HCT116 (cell line): ENCODE measurements around the gene NPW.

Source experiments
- RAD21 ChIP-seq: IDR thresholded peaks from 2 replicates; pipeline ENCODE4 v1.6.1; 2012; ENCODE audit warnings: low read depth, mild to moderate bottlenecking
- YY1 ChIP-seq: IDR thresholded peaks from 2 replicates; pipeline ENCODE4 v1.6.1; 2011; ENCODE audit warnings: low read length, low read depth, moderate library complexity, mild to moderate bottlenecking; ENCODE audit not compliant: insufficient replicate concordance; ENCODE audit errors: extremely low read depth
- TF ChIP-seq, protein P1 (sequence below), 3 experiments: fragments of 200-600 bp in 1 of 3; sonication (generic) in 1 of 3; IDR thresholded peaks in 2 of 3; conservative IDR thresholded peaks in 1 of 3; 2 replicates each; pipeline ENCODE4 v1.5.1; 2012 to 2017; ENCODE audit warnings: low read depth in 2 of 3, low read length in 2 of 3, antibody characterized with exemption in 1 of 3, borderline replicate concordance in 1 of 3, control low read depth in 1 of 3, mild to moderate bottlenecking in 1 of 3, mixed read lengths in 1 of 3, mixed run types in 1 of 3, moderate library complexity in 1 of 3; ENCODE audit not compliant: insufficient read depth in 1 of 3

DNA sequence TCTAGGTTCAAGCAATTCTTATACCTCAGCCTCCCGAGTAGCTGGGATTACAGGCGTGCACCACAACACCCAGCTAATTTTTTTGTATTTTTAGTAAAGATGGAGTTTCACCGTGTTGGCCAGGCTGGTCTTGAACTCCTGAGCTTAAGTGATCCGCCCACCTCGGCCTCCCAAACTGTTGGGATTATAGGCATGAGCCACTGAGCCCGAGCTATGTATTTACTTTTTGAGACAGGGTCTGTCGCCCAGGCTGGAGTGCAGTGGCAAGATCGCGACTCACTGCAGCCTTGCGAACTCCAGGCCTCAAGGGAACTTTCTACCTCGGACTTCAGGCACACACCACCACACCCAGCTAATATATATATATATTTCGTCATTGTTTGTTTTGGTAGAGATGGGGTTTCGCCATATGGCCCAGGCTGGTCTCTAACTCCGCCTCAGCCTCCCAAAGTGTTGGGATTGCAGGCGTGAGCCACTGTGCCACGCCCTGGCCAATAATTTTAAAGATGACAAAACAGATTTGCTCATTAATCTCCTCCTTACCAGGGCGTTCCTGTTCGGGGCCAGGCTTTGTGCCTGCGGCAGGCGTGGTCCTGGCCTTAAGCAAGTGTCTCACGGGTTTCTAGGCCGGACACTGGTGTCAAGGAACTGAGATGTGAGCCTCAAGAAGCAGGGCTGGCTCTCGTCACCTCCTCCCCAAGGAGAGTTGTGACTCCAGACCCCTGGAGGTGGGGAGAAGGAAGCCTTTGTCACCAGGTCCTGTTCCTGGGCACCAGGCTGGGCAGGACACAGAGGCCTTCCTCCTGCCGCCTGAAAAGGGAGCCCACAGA is 4.3 kb upstream of the NPW start:
- TF ChIP-seq, protein P1, sequence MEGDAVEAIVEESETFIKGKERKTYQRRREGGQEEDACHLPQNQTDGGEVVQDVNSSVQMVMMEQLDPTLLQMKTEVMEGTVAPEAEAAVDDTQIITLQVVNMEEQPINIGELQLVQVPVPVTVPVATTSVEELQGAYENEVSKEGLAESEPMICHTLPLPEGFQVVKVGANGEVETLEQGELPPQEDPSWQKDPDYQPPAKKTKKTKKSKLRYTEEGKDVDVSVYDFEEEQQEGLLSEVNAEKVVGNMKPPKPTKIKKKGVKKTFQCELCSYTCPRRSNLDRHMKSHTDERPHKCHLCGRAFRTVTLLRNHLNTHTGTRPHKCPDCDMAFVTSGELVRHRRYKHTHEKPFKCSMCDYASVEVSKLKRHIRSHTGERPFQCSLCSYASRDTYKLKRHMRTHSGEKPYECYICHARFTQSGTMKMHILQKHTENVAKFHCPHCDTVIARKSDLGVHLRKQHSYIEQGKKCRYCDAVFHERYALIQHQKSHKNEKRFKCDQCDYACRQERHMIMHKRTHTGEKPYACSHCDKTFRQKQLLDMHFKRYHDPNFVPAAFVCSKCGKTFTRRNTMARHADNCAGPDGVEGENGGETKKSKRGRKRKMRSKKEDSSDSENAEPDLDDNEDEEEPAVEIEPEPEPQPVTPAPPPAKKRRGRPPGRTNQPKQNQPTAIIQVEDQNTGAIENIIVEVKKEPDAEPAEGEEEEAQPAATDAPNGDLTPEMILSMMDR (IDR thresholded peaks at IDR 0.05 in 2 of 3, conservative IDR thresholded peaks at IDR 0.05 in 1 of 3; ENCODE audit: borderline replicate concordance in 1 of 3, insufficient read depth in 1 of 3, low read depth in 2 of 3, low read length in 2 of 3), result no peak
- TF ChIP-seq RAD21, result no peak
- TF ChIP-seq YY1, result no peak
